HepG2 (cell line): ENCODE results near the gene USP40. TPM values are rescaled to one million over a fixed set of nuclear protein-coding genes. Genes with fewer than 3 reads are reported as not detected.
A peak's percentile ranks its signal among the peaks of the same experiment; 100 is the strongest.

ENCODE experiments used
- ARHGAP35 ChIP-seq: sonication (generic); formaldehyde crosslinking; IDR thresholded peaks from 2 replicates; pipeline ENCODE4 v1.9.0; 2022; ENCODE audit warnings: mild to moderate bottlenecking, inconsistent platforms, moderate library complexity, missing genetic modification reagents, borderline replicate concordance
- DR1 ChIP-seq: sonication (generic); formaldehyde crosslinking; IDR thresholded peaks from 2 replicates; pipeline ENCODE4 v1.8.0; 2021; ENCODE audit warnings: mild to moderate bottlenecking, missing genetic modification reagents, inconsistent platforms
- FOXA3 ChIP-seq: IDR thresholded peaks from 2 replicates; pipeline ENCODE4 v1.6.1; 2016; ENCODE audit warnings: missing genetic modification reagents, missing compliant biosample characterization
- FOXC1 ChIP-seq: sonication (generic); formaldehyde crosslinking; IDR thresholded peaks from 2 replicates; pipeline ENCODE4 v1.8.0; 2022; ENCODE audit warnings: mild to moderate bottlenecking, missing genetic modification reagents, borderline replicate concordance
- KLF9 ChIP-seq: IDR thresholded peaks from 2 replicates; pipeline ENCODE4 v1.6.1; 2016; ENCODE audit warnings: low read depth
- MAX ChIP-seq: IDR thresholded peaks from 2 replicates; pipeline ENCODE4 v1.6.1; 2012; ENCODE audit warnings: inconsistent platforms
- MBD4 ChIP-seq: IDR thresholded peaks from 2 replicates; pipeline ENCODE4 v1.6.1; 2012; ENCODE audit warnings: low read length, inconsistent platforms, borderline replicate concordance
- MEIS2 ChIP-seq: sonication (generic); formaldehyde crosslinking; IDR thresholded peaks from 2 replicates; pipeline ENCODE4 v1.9.0; 2021; ENCODE audit warnings: mild to moderate bottlenecking, missing genetic modification reagents
- MIXL1 ChIP-seq: IDR thresholded peaks from 2 replicates; pipeline ENCODE4 v1.6.1; 2016
- MTA3 ChIP-seq: sonication (generic); formaldehyde crosslinking; IDR thresholded peaks from 2 replicates; pipeline ENCODE4 v1.4.0; 2020; ENCODE audit warnings: missing genetic modification reagents
- PBX2 ChIP-seq: IDR thresholded peaks from 2 replicates; pipeline ENCODE4 v1.6.1; 2016; ENCODE audit warnings: control low read depth
- SAFB2 ChIP-seq: sonication (generic); formaldehyde crosslinking; IDR thresholded peaks from 2 replicates; pipeline ENCODE4 v1.5.1; 2020; ENCODE audit warnings: missing genetic modification reagents, low read depth, mild to moderate bottlenecking, borderline replicate concordance
- TFAP4 ChIP-seq: sonication (generic); IDR thresholded peaks from 2 replicates; pipeline ENCODE4 v1.6.1; 2016; ENCODE audit warnings: low read depth, borderline replicate concordance
- ZBTB2 ChIP-seq: sonication (generic); formaldehyde crosslinking; IDR thresholded peaks from 2 replicates; pipeline ENCODE4 v1.8.0; 2022; ENCODE audit warnings: low read depth, missing genetic modification reagents
- ZFP62 ChIP-seq: sonication (generic); formaldehyde crosslinking; IDR thresholded peaks from 2 replicates; pipeline ENCODE4 v1.4.0; 2020; ENCODE audit warnings: missing genetic modification reagents
- ZHX1 ChIP-seq: sonication (generic); formaldehyde crosslinking; IDR thresholded peaks from 2 replicates; pipeline ENCODE4 v1.8.1; 2022; ENCODE audit warnings: low read depth, mild to moderate bottlenecking, missing genetic modification reagents
- ZNF589 ChIP-seq: sonication (generic); formaldehyde crosslinking; conservative IDR thresholded peaks from 2 replicates; pipeline ENCODE4 v1.8.0; 2022; ENCODE audit warnings: mild to moderate bottlenecking, moderate library complexity, missing genetic modification reagents
- ZNF724P ChIP-seq: sonication (generic); formaldehyde crosslinking; IDR thresholded peaks from 2 replicates; pipeline ENCODE4 v1.8.0; 2022; ENCODE audit warnings: missing genetic modification reagents, borderline replicate concordance
- ZNF772 ChIP-seq: sonication (generic); formaldehyde crosslinking; IDR thresholded peaks from 2 replicates; pipeline ENCODE4 v1.5.0; 2020; ENCODE audit warnings: mild to moderate bottlenecking, missing genetic modification reagents
- ZNF788 ChIP-seq: sonication (generic); formaldehyde crosslinking; IDR thresholded peaks from 2 replicates; pipeline ENCODE4 v1.5.0; 2020; ENCODE audit warnings: mild to moderate bottlenecking, missing genetic modification reagents, borderline replicate concordance
- ZNF883 ChIP-seq: sonication (generic); formaldehyde crosslinking; IDR thresholded peaks from 2 replicates; pipeline ENCODE4 v1.5.1; 2020; ENCODE audit warnings: mild to moderate bottlenecking, missing genetic modification reagents; ENCODE audit errors: not compliant biosample characterization
- ZSCAN9 ChIP-seq: IDR thresholded peaks from 2 replicates; pipeline ENCODE4 v1.6.1; 2016; ENCODE audit warnings: borderline replicate concordance
- polyA plus RNA-seq, 8 experiments: library from polyadenylated mRNA; depleted of rRNA in 3 of 8; stranded (reverse) in 7 of 8; unstranded in 1 of 8; fragments of >200 nt; fragmentation: Illumina TruSeq in 4 of 8; extraction: Trizol in 4 of 8; gene quantifications; 2 replicates each; pipeline versions ENCODE4 v1.2.1 to v1.2.3, GENCODE V29; 2011 to 2016; ENCODE audit warnings: low read depth in 4 of 8, missing spikeins in 1 of 8, mixed read lengths in 1 of 8; ENCODE audit not compliant: insufficient read depth in 1 of 8
- total RNA-seq, 5 experiments: library from RNA; depleted of rRNA; stranded (reverse); fragments of >200 nt; fragmentation: Illumina TruSeq; extraction: Trizol; gene quantifications; 2 replicates each; pipeline ENCODE4 v1.2.3, GENCODE V29; 2016; ENCODE audit warnings: low read depth in 1 of 5

Gene USP40
- total and polyA plus RNA-seq, 2 of the 13 experiments (the other 11 are each of a cell fraction or from before 2014, with no cell fraction given), result 41.0 to 46.3 TPM

- peak; percentile 49; the same call in 1 of the 2 replicates for TF ChIP-seq PBX2 (CRISPR knock-in tag)
- peak; percentile 60; the same call in 1 of the 2 replicates for TF ChIP-seq ZBTB2 (CRISPR knock-in tag)
- TF ChIP-seq ZSCAN9 (CRISPR knock-in tag), result peak; percentile 84
- TF ChIP-seq FOXA3 (CRISPR knock-in tag), result peak; percentile 26; the same call in 1 of the 2 replicates
- peak; percentile 69 for TF ChIP-seq KLF9 (CRISPR knock-in tag)
- no peak for TF ChIP-seq MTA3 (CRISPR knock-in tag)
- no peak for TF ChIP-seq MBD4
- peak; percentile 64; the same call in 1 of the 2 replicates for TF ChIP-seq ZNF772 (CRISPR knock-in tag)
- no peak; the same call in 1 of the 2 replicates for TF ChIP-seq ARHGAP35 (CRISPR knock-in tag)
- TF ChIP-seq ZFP62 (CRISPR knock-in tag), result no peak
- TF ChIP-seq ZNF589 (CRISPR knock-in tag), result no peak; the same call in 1 of the 2 replicates
- TF ChIP-seq MEIS2 (CRISPR knock-in tag), result peak; percentile 93
- peak; percentile 94 for TF ChIP-seq FOXC1 (CRISPR knock-in tag)
- TF ChIP-seq MIXL1 (CRISPR knock-in tag), result 0 out of 2 replicates have a peak, but pooled peaks have one; percentile 60
- peak; percentile 88 for TF ChIP-seq ZHX1 (CRISPR knock-in tag)
- peak; percentile 74; the same call in 1 of the 2 replicates for TF ChIP-seq ZNF724P (CRISPR knock-in tag)
- peak; percentile 88; the same call in 1 of the 2 replicates for TF ChIP-seq ZNF788
- peak; percentile 42; the same call in 1 of the 2 replicates for TF ChIP-seq TFAP4
- peak; percentile 65; the same call in 1 of the 2 replicates for TF ChIP-seq SAFB2 (CRISPR knock-in tag)
- peak; percentile 78 for TF ChIP-seq DR1 (CRISPR knock-in tag)
- TF ChIP-seq MAX, result peak; percentile 68
- TF ChIP-seq ZNF883 (CRISPR knock-in tag), result peak; percentile 97
Observed at GRCh38 chr2:233566141-233566956, at the start of gene USP40 (continued).
